Testis (tissue), 2 donors: ENCODE results near the gene QSOX2.

Experiments
- CTCF ChIP-seq, 3 experiments: fragments of 450-650 bp in 2 of 3; fragments of 200-600 bp in 1 of 3; sonication (generic) in 1 of 3; IDR thresholded peaks; one replicate each; pipeline ENCODE4 v1.5.1; 2016 to 2019; ENCODE audit warnings: antibody characterized with exemption in 3 of 3, mild to moderate bottlenecking in 2 of 3, moderate library complexity in 1 of 3
- POLR2A ChIP-seq: fragments of 450-650 bp; IDR thresholded peaks from one replicate; pipeline ENCODE4 v1.6.1; 2017; ENCODE audit warnings: antibody characterized with exemption, mild to moderate bottlenecking, moderate library complexity

- TF ChIP-seq CTCF (IDR thresholded peaks at IDR 0.05) = no peak
- no peak for TF ChIP-seq POLR2A
Measured at GRCh38 chr9:136192289-136193126, 53.1 kb downstream of the QSOX2 start.
